A549 (cell line): ENCODE results near the gene RPRD1A.

Experiments
- CBX2 ChIP-seq: fragments of 200-600 bp; sonication (generic); IDR thresholded peaks from 2 replicates; pipeline ENCODE4 v1.6.1; 2016; ENCODE audit warnings: low read depth, mild to moderate bottlenecking, borderline replicate concordance
- CEBPB ChIP-seq, 2 experiments: fragments of >200 bp in 1 of 2; sonication (Bioruptor Twin) in 1 of 2; formaldehyde crosslinking in 1 of 2; IDR thresholded peaks; 2 replicates each; pipeline ENCODE4 v1.6.1; 2012 to 2016
- CHD2 ChIP-seq: fragments of 150-350 bp; IDR thresholded peaks from 2 replicates; pipeline ENCODE4 v1.6.1; 2014; ENCODE audit warnings: low read length; ENCODE audit not compliant: partially characterized antibody
- EP300 ChIP-seq, 2 experiments: fragments of >200 bp; sonication (Bioruptor Twin); formaldehyde crosslinking; IDR thresholded peaks; 2 replicates in 1 of 2; 3 replicates in 1 of 2; pipeline ENCODE4 v1.6.1; 2016 to 2017
- ESRRA ChIP-seq: fragments of 150-350 bp; IDR thresholded peaks from 2 replicates; pipeline ENCODE4 v1.6.1; 2014; ENCODE audit warnings: mild to moderate bottlenecking, low read length, borderline replicate concordance
- HDAC2 ChIP-seq: fragments of 200-600 bp; sonication (generic); IDR thresholded peaks from 2 replicates; pipeline ENCODE4 v1.6.1; 2016
- KDM1A ChIP-seq: fragments of 200-600 bp; sonication (generic); IDR thresholded peaks from 2 replicates; pipeline ENCODE4 v1.6.1; 2016; ENCODE audit warnings: low read depth, mild to moderate bottlenecking
- POLR2A ChIP-seq: IDR thresholded peaks from 2 replicates; pipeline ENCODE4 v1.6.1; 2012; ENCODE audit warnings: mild to moderate bottlenecking, low read length
- RAD21 ChIP-seq, 2 experiments: fragments of >200 bp in 1 of 2; sonication (Bioruptor Twin) in 1 of 2; formaldehyde crosslinking in 1 of 2; IDR thresholded peaks in 1 of 2; conservative IDR thresholded peaks in 1 of 2; 2 replicates in 1 of 2; 3 replicates in 1 of 2; pipeline ENCODE4 v1.6.1; 2012 to 2018; ENCODE audit warnings: inconsistent platforms in 1 of 2
- RARB ChIP-seq: fragments of 250-450 bp; sonication (Bioruptor Pico); IDR thresholded peaks from 2 replicates; pipeline ENCODE4 v1.8.0; 2021; ENCODE audit warnings: mild to moderate bottlenecking, moderate library complexity
- ZFP36 ChIP-seq: fragments of 450-650 bp; IDR thresholded peaks from 2 replicates; pipeline ENCODE4 v1.6.1; 2014; ENCODE audit warnings: borderline replicate concordance; ENCODE audit not compliant: partially characterized antibody
- TF ChIP-seq, protein P1 (sequence below): fragments of 450-650 bp; IDR thresholded peaks from 2 replicates; pipeline ENCODE4 v1.6.1; 2014; ENCODE audit warnings: antibody characterized with exemption
- TF ChIP-seq, protein P2 (sequence below): fragments of 200-600 bp; sonication (generic); IDR thresholded peaks from 2 replicates; pipeline ENCODE4 v1.6.1; 2016; ENCODE audit warnings: antibody characterized with exemption, mild to moderate bottlenecking, moderate library complexity
- TF ChIP-seq, protein P3 (sequence below): fragments of >200 bp; sonication (Bioruptor Twin); formaldehyde crosslinking; IDR thresholded peaks from 3 replicates; pipeline ENCODE4 v1.5.1; 2016

DNA sequence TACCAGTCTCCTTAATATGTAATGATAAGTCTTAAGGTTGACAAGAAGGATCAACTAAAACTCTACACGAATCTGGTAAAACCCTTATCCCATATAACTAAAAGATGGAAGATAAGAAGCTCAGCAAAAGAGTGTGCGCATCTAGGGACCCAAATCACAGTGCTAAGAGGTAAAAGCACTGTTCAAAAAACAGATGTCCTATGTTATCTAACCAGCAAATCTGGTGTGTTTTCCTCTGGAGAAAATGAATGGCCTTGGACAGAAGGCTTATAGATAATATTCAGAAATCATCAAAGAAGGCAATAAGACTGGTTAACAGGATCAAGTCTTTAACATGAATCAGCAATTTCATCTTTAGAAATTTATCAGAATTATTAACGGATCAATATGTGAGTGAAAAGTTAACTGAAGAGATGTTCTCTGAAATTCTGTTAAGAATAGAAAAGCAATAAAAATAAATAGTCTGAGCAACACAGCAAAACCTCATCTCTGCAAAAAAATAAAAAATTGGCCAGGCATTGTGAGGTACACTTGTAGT, 47.1 kb downstream of the RPRD1A start:
- TF ChIP-seq, protein P1, sequence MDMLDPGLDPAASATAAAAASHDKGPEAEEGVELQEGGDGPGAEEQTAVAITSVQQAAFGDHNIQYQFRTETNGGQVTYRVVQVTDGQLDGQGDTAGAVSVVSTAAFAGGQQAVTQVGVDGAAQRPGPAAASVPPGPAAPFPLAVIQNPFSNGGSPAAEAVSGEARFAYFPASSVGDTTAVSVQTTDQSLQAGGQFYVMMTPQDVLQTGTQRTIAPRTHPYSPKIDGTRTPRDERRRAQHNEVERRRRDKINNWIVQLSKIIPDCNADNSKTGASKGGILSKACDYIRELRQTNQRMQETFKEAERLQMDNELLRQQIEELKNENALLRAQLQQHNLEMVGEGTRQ, result no peak
- TF ChIP-seq, protein P2, sequence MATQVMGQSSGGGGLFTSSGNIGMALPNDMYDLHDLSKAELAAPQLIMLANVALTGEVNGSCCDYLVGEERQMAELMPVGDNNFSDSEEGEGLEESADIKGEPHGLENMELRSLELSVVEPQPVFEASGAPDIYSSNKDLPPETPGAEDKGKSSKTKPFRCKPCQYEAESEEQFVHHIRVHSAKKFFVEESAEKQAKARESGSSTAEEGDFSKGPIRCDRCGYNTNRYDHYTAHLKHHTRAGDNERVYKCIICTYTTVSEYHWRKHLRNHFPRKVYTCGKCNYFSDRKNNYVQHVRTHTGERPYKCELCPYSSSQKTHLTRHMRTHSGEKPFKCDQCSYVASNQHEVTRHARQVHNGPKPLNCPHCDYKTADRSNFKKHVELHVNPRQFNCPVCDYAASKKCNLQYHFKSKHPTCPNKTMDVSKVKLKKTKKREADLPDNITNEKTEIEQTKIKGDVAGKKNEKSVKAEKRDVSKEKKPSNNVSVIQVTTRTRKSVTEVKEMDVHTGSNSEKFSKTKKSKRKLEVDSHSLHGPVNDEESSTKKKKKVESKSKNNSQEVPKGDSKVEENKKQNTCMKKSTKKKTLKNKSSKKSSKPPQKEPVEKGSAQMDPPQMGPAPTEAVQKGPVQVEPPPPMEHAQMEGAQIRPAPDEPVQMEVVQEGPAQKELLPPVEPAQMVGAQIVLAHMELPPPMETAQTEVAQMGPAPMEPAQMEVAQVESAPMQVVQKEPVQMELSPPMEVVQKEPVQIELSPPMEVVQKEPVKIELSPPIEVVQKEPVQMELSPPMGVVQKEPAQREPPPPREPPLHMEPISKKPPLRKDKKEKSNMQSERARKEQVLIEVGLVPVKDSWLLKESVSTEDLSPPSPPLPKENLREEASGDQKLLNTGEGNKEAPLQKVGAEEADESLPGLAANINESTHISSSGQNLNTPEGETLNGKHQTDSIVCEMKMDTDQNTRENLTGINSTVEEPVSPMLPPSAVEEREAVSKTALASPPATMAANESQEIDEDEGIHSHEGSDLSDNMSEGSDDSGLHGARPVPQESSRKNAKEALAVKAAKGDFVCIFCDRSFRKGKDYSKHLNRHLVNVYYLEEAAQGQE, result no peak
- TF ChIP-seq CHD2, result no peak
- no peak for TF ChIP-seq HDAC2
- TF ChIP-seq RAD21 (conservative IDR thresholded peaks at IDR 0.05 in 1 of 2, IDR thresholded peaks at IDR 0.05 in 1 of 2), result no peak
- no peak for TF ChIP-seq POLR2A
- TF ChIP-seq, protein P3, sequence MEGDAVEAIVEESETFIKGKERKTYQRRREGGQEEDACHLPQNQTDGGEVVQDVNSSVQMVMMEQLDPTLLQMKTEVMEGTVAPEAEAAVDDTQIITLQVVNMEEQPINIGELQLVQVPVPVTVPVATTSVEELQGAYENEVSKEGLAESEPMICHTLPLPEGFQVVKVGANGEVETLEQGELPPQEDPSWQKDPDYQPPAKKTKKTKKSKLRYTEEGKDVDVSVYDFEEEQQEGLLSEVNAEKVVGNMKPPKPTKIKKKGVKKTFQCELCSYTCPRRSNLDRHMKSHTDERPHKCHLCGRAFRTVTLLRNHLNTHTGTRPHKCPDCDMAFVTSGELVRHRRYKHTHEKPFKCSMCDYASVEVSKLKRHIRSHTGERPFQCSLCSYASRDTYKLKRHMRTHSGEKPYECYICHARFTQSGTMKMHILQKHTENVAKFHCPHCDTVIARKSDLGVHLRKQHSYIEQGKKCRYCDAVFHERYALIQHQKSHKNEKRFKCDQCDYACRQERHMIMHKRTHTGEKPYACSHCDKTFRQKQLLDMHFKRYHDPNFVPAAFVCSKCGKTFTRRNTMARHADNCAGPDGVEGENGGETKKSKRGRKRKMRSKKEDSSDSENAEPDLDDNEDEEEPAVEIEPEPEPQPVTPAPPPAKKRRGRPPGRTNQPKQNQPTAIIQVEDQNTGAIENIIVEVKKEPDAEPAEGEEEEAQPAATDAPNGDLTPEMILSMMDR, result no peak
- TF ChIP-seq ESRRA, result no peak
- no peak for TF ChIP-seq ZFP36
- no peak for TF ChIP-seq CEBPB (IDR thresholded peaks at IDR 0.05)
- TF ChIP-seq RARB (CRISPR knock-in tag), result no peak
- TF ChIP-seq CBX2, result no peak
- no peak for TF ChIP-seq EP300 (IDR thresholded peaks at IDR 0.05)
- TF ChIP-seq KDM1A, result no peak
